NCI-H345 (cell line): ENCODE measurements around the gene BASP1.
"Not testable (repeated sequence)": the region's sequence is repeated elsewhere in the genome, so short reads cannot be mapped to it uniquely, and the experiment has no call there.

Source experiments
- DNase-seq: peaks from one replicate; lab custom pipeline; 2025; lab: John Stamatoyannopoulos, UW

The BASP1 gene

DNA sequence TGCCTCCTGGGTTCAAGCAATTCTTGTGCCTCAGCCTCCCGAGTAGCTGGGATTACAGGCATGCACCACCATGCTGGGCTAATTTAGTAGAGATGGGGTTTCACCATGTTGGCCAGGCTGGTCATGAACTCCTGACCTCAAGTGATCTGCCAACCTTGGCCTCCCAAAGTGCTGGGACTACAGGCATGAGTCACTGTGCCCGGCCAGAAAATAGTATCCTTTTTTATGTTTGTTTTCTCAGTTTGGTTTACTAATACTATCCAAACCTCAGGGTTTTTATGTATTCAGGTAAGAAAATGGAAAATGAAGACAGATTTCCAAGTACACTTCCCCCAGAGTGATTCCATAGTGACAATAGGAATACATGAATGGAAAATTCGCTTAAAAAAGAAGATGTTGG is 101.7 kb downstream of the BASP1 start:
- DNase-seq, result not testable (repeated sequence)

- no peak for DNase-seq
Observed at GRCh38 chr5:17325770-17326599, 108.6 kb downstream of the BASP1 start.
